ENCODE measurements around the gene PTPMT1. TPM values are rescaled to one million over a fixed set of nuclear protein-coding genes. Genes with fewer than 3 reads are reported as not detected.

PTPMT1 gene
- polyA plus RNA-seq, 2 of the 4 experiments (the other 2 are of a cell fraction): 63.4 to 69.2 TPM

DNA sequence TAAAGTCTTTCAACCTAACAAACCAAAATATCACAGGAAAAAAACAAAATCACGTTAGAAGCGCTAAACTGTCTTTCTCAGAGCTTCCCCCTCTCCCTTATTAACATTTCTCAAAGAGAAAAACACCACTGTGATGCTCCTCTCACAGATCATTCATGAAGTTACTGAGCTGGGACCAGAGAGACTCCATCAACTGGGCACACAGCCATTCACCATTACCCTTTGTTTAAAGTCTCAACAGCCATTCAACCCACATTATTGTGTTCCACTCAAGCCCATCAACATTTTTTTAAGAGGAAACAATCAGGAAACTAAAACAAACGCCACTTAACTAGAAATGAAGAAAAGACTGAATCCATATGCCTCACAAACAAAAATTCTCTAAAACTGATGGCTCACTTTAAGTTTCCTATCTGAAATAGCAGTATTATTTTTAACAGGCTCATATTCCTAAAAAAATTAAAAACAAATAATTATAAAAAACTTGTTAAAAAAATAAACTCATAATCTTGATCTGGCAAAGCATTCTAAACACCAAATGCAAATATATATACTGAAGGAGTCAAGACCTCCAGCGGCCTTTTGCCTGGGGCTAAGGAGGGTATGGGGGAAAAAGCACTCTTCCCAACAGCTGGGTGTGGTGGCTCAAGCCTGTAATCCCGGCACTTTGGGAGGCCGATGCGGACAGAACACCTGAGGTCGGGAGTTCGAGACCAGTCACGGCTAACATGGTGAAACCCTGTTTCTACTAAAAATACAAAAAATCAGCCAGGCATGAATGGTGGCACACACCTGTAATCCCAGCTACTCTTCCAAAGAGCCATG, 26.4 kb upstream of the PTPMT1 start:
- DNase-seq (ENCODE audit: low read depth in 1 of 2, low spot score in 1 of 2) (no peak), FAIRE-seq (no peak), ATAC-seq (no peak)
- H3K4me3 ChIP-seq: no peak overlapping the region
- H3K4me2 ChIP-seq: no peak overlapping the region
- H3K4me1 ChIP-seq: peaks cover 35% of the 10 kb centered on the region
- no peak for TF ChIP-seq NFE2L2 (conservative IDR thresholded peaks at IDR 0.05; ENCODE audit: low read length)
- TF ChIP-seq HOXA7 (CRISPR knock-in tag; IDR thresholded peaks at IDR 0.05): no peak
- no peak for TF ChIP-seq RCOR1 (IDR thresholded peaks at IDR 0.05; ENCODE audit: low read depth, low read length)
- H3K27ac ChIP-seq: no peak overlapping the region
- no peaks in the 10 kb centered on the region for H3K9me3 ChIP-seq
- 87% methylated on average over 10 of the region's 10 CpGs for WGBS (ENCODE audit: missing lambda C conversion rate)
- POLR2A ChIA-PET: interaction anchor here (0.6 kb wide), 1 partner anchor 44 kb away, joined by 3 read pairs; no protein-coding TSS in a partner anchor
- CTCF ChIA-PET: interaction anchor here (1.0 to 6.9 kb wide), 4 partner anchors 9 to 29 kb away, joined by 3 to 41 read pairs (median 4); partner anchors contain the start of gene CELF1

DNA sequence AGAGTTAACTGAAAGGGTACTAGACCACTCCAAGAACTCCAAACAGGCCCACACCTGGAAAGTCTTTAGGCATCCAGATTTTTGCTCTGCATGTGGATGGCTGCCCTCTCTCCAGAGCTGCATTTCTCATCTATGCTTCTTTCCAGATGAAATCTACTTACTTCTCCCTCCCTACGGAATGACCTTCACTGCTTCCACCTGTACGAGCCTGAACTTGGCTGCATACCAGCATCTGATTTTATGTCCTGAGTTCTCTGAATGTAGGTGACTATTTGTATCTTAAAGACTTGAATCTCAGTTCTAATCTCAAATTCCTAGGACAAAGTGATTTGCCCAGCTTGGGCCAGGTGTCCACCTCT, 25.7 kb upstream of the PTPMT1 start:
- POLR2A ChIA-PET: interaction anchor here (0.9 kb wide), 1 partner anchor 326 kb away, joined by 4 read pairs; no protein-coding TSS in a partner anchor

DNA sequence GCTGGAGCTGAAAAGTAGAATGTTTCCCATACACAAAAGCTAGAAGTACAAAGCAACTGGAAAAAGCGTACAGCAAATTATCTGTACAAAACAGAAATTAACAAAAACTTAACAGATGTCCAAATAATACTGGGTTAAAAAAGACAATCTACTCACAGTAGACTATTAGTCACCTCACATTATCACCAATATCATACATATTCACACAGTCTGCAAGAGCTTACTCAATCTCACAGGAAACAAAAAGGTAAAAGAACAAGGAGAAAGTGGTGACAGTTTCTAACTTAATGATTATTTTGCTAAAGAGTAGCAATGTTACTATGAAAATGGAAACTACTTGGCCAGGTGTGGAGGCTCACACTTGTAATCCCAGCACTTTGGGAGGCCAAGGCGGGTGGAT, 24.3 kb upstream of the PTPMT1 start:
- TF ChIP-seq BCL3 (IDR thresholded peaks at IDR 0.05) (no peak), GATA3 (IDR thresholded peaks at IDR 0.05; ENCODE audit: borderline replicate concordance) (no peak), SREBF2 (IDR thresholded peaks at IDR 0.05) (no peak), RFX5 (IDR thresholded peaks at IDR 0.05) (no peak), ZNF302 (CRISPR knock-in tag; IDR thresholded peaks at IDR 0.05) (no peak), FOXS1 (CRISPR knock-in tag; IDR thresholded peaks at IDR 0.05) (no peak), FOSB (CRISPR knock-in tag; IDR thresholded peaks at IDR 0.05) (no peak), POLR2A (IDR thresholded peaks at IDR 0.05; ENCODE audit: low read length) (no peak)

More for the DNA sequence above, 25.7 kb upstream of the PTPMT1 start:
- no peaks in the 10 kb centered on the region for H3K9me3 ChIP-seq
- H3K4me3 ChIP-seq: no peak overlapping the region
- 41% methylated on average over 2 of the region's 2 CpGs for WGBS (ENCODE audit: missing lambda C conversion rate)
- no peak overlapping the region for H3K27ac ChIP-seq
- TF ChIP-seq REST (IDR thresholded peaks at IDR 0.05): no peak
- TF ChIP-seq POLR2AphosphoS2 (conservative IDR thresholded peaks at IDR 0.05; ENCODE audit: low read length): no peak
- ATAC-seq: peak in 1 of 2 experiments; percentile 18; a peak in 2 of 6 replicates
- FAIRE-seq: no peak
- H3K4me2 ChIP-seq: peak overlapping the region; percentile 62
- peaks cover 36% of the 10 kb centered on the region for H3K4me1 ChIP-seq
- CTCF ChIA-PET: interaction anchor here (1.0 to 6.9 kb wide), 4 partner anchors 8 to 15 kb away, joined by 3 to 41 read pairs (median 4); partner anchors contain the start of gene CELF1
- no peak for DNase-seq (ENCODE audit: low read depth in 1 of 2, low spot score in 1 of 2)

DNA sequence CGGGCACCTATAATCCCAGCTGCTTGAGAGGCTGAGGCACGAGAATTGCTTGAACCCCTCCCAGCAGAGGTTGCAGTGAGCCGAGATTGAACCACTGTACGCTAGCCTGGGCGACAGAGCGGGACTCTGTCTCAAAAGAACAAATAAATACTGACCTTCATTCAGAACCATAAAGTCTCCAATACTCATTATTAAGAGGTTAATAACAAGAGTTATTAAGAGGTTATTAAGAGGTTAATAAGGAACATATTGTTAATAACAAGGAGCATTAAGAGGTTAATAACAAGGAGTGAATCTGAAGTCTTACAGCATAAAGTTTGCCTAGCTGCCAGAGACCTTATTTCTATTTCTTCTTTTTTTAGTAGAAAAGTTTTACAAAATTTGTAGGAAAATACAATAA, 20.1 kb upstream of the PTPMT1 start:
- 86% methylated on average over 6 of the region's 6 CpGs for WGBS (ENCODE audit: missing lambda C conversion rate)
- ChIA-PET POLR2A (no interaction called here), CTCF (no interaction called here)
- Histone ChIP-seq H3K4me3 (no peak overlapping the region), H3K4me1 (peaks cover 30% of the 10 kb centered on the region), H3K4me2 (no peak overlapping the region), H3K9me3 (no peaks in the 10 kb centered on the region), H3K27ac (no peak overlapping the region)
- FAIRE-seq (no peak), ATAC-seq (no peak), DNase-seq (ENCODE audit: low read depth in 1 of 2, low spot score in 1 of 2) (no peak)
- TF ChIP-seq ZC3H11A (IDR thresholded peaks at IDR 0.05) (no peak), EHF (CRISPR knock-in tag; IDR thresholded peaks at IDR 0.05) (no peak), CHD4 (IDR thresholded peaks at IDR 0.05; ENCODE audit: borderline replicate concordance) (no peak), SMC3 (IDR thresholded peaks at IDR 0.05) (no peak), HEYL (CRISPR knock-in tag; IDR thresholded peaks at IDR 0.05) (no peak), HOXB13 (CRISPR knock-in tag; IDR thresholded peaks at IDR 0.05; ENCODE audit: low read depth) (no peak), JUNB (IDR thresholded peaks at IDR 0.05) (no peak), ZSCAN20 (CRISPR knock-in tag; IDR thresholded peaks at IDR 0.05) (no peak), EP300 (IDR thresholded peaks at IDR 0.05) (no peak), RFX5 (IDR thresholded peaks at IDR 0.05) (no peak), BCL3 (IDR thresholded peaks at IDR 0.05) (no peak), POLR2A (IDR thresholded peaks at IDR 0.05; ENCODE audit: low read length) (no peak), KDM5A (IDR thresholded peaks at IDR 0.05) (no peak)
- TF ChIP-seq, protein P1, sequence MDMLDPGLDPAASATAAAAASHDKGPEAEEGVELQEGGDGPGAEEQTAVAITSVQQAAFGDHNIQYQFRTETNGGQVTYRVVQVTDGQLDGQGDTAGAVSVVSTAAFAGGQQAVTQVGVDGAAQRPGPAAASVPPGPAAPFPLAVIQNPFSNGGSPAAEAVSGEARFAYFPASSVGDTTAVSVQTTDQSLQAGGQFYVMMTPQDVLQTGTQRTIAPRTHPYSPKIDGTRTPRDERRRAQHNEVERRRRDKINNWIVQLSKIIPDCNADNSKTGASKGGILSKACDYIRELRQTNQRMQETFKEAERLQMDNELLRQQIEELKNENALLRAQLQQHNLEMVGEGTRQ (IDR thresholded peaks at IDR 0.05): no peak

More for the DNA sequence above, 24.3 kb upstream of the PTPMT1 start:
- DNase-seq (ENCODE audit: low read depth in 1 of 2, low spot score in 1 of 2) (no peak), FAIRE-seq (no peak), ATAC-seq (no peak)
- Histone ChIP-seq H3K9me3 (no peaks in the 10 kb centered on the region), H3K4me2 (peak overlapping the region; percentile 62), H3K4me1 (peaks cover 30% of the 10 kb centered on the region), H3K27ac (no peak overlapping the region), H3K4me3 (no peak overlapping the region)
- ChIA-PET POLR2A (no interaction called here), CTCF (interaction anchor here (6.9 kb wide), 1 partner anchor 11 kb away, joined by 41 read pairs; the partner anchor contains the start of gene CELF1)
- 96% methylated on average over 2 of the region's 2 CpGs for WGBS (ENCODE audit: missing lambda C conversion rate)

All from A549 (cell line).